Stimulated activated CD8-positive, alpha-beta memory T cell treated with anti-CD3 and anti-CD28 coated beads, Interleukin-15, amount 100 ng/mL, for 1 hour (primary cell): ENCODE data around the gene ZNF791.
A peak's percentile ranks its signal among the peaks of the same experiment; 100 is the strongest.
"Not testable (repeated sequence)": the region's sequence is repeated elsewhere in the genome, so short reads cannot be mapped to it uniquely, and the experiment has no call there.

Experiments
- DNase-seq: peaks from one replicate; pipeline ENCODE4 v3.0.0-alpha.2; 2020; ENCODE audit warnings: low read depth

The ZNF791 gene

DNA sequence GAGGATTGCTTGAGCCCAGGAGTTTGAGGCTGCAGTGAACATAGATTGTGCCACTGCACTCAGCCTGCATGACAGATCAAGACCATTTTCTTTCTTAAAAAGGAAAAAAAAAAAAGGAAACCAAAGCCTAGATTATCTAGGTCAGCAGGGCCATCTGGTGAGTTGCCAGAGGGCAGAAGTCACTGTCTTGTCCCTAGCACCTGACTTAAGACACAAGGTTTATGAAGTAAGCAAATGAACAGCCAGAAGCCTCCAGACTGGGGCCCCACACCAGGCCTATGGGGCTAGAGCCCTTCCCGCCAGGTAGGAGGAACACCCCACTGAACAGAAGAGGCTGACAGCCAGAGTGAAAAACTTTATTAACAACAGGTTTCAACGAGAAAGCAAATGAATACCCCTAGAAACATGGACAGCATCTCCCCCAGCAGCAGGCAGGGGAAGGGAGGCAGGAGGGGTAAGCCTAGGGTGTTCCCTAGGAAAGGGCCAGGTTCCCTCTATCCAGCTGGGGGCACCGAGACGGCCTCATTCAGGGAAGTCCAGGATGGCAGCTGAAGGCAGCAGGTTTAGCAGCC, 57.1 kb downstream of the ZNF791 start:
- no peak for DNase-seq

- no peak for DNase-seq
These were observed 57.6 kb downstream of the ZNF791 start for GRCh38 chr19:12668346-12668745.

DNA sequence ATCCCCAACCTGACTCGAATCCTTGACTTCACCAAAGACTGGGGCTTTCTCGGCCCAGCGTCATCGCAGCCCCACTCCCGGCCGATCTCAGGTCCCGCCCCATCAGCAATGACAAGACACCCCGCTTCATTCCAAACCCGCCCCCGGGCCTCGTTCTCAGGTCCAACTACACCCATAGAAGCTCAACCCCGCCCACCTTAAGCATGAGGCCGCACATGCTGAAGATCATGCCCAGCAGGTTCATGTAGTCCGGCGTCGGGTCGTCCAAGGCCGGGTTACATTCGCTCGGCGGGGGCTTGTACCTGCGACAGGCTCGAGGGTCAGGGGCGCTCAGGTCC, 58.2 kb downstream of the ZNF791 start:
- peak; percentile 34 for DNase-seq

GRCh38 chr19:12669270-12670158, 58.8 kb downstream of the ZNF791 start:
- peak; percentile 57 for DNase-seq

DNA sequence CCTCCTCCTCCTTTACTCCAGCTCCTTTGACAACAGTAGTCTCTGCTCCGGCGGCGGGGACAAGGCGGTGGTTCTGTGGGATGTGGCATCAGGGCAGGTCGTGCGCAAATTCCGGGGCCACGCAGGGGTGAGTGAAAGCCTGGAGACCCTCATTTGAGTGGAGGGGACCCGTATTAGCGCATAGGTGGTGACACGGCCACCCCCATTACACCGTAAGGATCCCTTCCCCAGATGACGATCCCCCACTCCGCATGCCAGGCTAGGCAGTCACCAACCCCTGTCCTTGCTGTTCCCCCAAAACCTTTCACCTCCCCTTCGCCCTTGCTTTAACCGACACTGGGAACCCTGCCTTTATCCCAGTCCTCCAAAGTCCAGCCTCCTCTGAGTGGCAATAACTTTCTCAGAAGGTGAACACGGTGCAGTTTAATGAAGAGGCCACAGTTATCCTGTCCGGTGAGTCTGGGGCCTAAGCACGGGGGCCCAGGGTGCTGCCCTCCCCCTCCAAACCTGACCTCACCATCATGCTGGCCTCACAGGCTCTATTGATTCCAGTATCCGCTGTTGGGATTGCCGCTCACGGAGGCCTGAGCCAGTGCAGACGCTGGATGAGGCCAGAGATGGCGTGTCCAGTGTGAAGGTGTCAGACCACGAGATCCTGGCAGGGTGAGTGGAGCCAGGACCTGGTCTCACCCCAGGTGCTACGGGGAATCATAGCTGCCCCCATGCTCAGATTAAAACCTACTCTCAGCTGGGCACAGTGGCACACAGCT, 59.6 kb downstream of the ZNF791 start:
- DNase-seq, result no peak

GRCh38 chr19:12672744-12673143, 62.0 kb downstream of the ZNF791 start:
- DNase-seq, result no peak

DNA sequence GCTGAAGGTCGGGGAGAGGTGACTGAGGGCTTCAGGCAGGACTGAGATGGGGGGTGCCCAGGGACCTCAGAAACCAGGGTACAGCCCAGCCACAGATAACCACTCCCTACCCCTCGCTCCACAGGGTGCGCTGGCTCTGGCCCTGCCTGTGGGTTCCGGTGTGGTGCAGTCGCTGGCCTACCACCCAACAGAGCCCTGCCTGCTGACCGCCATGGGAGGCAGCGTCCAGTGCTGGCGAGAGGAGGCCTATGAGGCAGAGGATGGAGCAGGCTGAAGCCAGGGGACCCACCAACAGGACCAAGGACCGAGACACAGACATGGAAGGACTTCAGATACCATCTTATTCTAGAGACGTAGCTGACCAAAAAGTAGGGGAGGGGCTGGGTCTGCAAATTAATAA, 64.7 kb downstream of the ZNF791 start:
- no peak for DNase-seq

- no peak for DNase-seq
These were observed 65.2 kb downstream of the ZNF791 start for GRCh38 chr19:12675940-12676339.

DNA sequence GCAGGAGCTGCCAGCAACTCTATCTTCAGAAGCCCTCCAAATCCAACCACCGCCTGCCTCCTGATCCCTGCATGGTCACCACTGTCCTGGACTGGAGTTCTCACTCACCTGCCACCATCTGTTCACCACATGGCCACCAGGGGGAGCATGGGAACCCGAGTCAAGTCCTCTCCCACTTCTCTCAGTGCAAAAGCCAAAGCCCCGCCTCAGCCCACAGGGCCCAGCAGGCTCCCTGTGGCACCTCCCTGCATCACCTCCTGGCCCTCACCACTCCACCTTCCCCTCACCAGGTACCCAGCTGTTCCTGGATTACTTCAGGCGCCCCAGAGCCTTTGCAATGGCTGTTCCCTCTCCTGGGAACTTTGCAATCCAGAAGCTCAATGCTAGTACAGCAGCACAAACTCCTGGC, 65.7 kb downstream of the ZNF791 start:
- DNase-seq, result peak; percentile 84

- DNase-seq, result no peak
These were observed 66.2 kb downstream of the ZNF791 start for GRCh38 chr19:12676928-12677327.

DNA sequence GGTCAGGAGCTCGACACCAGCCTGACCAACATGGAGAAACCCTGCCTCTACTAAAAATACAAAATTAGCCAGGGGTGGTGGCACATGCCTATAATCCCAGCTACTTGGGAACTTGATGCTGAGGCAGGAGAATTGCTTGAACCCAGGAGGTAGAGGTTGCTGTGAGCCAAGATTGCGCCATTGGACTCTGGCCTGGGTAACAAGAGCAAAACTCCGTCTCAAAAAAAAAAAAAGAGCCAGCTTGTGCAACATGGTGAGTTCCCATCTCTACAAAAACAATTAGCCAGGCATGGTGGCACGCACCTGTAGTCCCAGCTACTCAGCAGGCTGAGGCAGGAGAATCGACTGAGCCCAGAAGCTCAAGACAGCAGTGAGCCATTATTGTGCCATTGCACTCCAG, 67.3 kb downstream of the ZNF791 start:
- not testable (repeated sequence) for DNase-seq

DNA sequence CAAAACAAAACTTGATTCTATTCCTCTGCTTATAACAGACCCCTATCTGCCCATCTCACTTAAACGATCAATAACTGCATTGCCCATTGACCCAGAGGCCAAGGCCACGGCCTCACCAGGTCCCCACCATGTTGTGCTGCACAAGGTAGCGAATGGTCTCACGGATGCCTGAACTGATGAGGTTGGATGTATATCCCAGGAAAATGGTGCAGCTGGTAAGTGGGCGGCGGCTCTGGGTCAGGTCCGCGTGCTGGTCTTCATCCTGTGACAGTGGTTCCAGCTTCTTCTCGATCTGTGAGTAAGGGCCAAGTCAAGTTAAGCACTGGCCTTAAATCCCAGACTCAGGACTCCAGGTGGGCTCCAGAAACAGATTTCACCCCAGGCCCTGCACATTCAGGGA, 69.3 kb downstream of the ZNF791 start:
- DNase-seq, result no peak

GRCh38 chr19:12681074-12681987, 70.6 kb downstream of the ZNF791 start, which contains the start of gene DHPS:
TSS of gene DHPS (minus strand) at chr19:12681880. CDS start at chr19:12681766, 114 bp downstream.
- peak; percentile 80 for DNase-seq
